HG03575 (cell line): ENCODE results near the gene GTPBP4.

Source experiments
- ATAC-seq: cut with Tn5 transposase; IDR thresholded peaks from one replicate; pipeline ENCODE4 v1.9.1; 2021; ENCODE audit not compliant: unreplicated experiment, insufficient number of reproducible peaks, low FRiP score; ENCODE audit errors: extremely low read depth

The GTPBP4 gene

DNA sequence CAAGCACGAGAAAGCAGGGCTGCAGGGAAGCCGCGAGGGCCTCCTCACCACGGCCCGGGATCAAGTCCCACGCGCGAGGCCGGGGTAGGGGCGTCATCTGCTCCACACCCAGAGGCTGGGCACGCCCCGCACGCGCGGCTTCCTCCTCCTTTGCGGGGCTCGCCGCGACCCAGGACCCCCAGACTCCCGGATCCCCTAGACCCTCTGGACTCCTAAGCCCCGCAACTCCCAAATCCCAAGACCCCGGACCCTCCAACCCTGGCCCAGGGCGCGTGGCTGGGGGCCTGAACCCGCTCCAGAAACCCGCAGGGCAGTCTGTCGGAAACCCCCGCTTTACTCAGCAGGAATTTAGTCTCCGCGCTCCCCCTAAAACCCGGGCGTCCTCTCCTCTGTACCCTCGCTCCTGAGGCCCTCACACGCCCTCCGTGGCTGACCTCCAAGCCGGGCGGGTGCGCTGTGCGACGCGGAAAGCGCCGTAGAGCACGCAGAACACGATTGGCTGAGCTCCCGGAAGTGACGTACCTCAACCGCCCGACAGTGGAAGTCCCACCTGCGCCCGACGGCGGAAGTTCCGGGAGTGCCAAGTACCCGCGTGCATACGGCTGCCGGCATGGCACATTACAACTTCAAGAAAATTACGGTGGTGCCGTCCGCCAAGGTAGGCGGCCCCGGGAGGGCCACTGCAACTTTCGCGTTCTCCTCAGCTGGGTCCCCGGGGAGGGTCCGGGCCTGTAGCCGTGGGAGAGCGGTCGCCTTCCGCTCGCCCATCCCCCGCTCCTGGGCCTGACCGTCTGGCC is at the start of gene GTPBP4:
Gene GTPBP4, plus strand, starts transcription at position 565 of the 797 bp plus-strand sequence. Its CDS starts 46 bp downstream, at position 611.
- peak; percentile 94 for ATAC-seq

DNA sequence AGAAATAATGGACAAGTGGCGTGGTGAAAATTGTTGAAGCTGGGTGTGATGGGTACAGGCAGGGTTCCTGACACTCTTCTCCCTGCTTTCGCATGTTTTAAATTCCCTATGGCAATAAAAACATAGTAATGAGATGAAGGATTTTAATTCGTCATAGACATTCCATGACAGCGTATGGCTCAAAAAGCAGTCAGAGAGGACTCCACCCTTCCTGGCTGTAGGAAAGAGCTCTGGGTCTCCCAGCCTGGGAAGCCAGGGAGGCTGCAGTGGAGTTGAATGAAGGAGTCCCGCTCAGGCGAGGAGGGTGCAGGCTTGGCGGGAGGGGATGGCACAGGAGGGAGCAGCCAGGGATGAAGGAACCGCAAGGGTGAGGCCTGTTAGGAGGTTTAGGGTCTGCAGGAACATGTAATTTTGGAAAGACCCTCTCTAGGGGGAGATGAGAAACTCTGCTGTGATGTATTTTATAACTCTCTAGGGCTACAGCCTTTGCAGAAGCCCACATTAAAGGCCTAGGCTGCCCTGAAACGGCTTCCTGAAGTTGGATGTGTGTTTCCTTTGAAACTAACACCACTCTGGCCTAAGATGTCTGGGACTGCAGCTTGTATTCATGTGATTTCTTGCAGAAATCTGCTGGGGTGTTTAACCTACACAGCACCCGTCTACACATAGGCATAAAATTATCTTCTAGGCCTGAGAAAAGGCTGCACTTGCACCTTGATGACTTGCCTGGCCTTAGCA is 49.1 kb upstream of the GTPBP4 start:
- no peak for ATAC-seq

DNA sequence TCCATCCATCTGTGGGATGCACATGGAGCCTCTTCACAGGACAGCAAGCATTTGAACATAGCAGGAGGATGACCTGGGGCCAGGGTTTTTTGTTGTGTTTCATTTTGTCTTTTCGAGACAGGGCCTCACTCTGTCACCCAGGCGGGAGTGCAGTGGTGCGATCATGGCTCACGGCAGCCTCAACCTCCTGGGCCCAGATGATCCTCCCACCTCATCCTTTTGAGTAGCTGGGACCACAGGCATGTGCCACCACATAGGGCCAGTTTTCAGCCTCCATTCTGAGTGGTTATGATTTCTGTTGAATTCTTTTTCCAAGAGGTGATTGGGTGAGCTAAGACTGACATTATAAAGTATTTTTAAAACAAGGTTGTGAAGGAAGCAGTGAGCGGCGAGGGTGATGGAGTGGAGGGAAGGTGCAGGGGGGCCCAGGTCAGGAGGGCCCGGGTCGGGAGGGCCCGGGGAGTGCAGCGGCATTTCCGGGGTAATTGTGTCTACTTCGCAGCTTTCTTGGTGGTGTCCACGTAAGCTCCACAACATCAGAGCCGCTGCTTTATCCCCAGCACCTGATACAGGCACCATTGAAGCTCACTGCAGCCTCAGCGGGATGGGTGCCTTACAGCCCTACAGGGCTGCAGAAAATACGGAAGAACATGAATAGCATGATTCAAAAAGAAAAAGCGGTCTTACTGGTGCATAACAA is 44.8 kb upstream of the GTPBP4 start:
- no peak for ATAC-seq

DNA sequence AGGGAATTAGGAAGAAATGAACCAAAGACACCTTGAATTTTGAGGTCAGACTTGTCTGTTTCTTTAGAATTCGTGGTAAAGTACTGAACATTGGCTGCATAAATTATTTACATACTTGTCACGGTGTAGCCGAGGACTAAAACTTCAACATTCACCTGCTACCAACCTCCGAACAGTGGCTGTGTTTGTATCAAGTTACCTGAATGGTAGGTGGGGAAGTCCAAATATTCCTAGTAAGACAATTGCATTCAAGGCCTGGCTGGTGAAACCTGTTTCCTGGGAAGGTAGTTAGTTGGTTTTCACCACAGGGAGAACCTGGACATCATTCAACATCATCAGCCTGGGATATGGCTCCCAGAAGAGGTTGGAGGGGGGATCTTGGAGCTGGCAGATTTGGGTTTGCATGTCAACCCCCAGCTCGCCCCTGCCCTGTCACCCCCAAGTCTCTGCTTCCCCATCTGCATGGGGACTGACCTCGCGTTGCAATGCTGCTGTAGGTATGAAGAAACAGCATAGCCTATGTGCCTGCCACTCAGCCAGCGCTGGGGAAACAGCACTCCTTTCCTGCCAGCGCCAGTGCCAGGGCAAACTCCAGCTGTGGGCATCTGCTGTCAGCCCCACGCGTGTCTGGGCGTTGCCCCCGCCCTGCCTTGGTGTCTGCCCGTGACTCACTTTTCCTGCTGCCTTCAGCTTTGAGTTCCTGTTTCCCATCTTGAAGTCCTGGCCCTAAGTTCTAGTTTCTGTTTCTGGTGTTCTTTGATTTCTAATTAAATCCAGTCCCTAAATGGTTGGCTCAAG is 44.0 kb upstream of the GTPBP4 start:
- no peak for ATAC-seq

DNA sequence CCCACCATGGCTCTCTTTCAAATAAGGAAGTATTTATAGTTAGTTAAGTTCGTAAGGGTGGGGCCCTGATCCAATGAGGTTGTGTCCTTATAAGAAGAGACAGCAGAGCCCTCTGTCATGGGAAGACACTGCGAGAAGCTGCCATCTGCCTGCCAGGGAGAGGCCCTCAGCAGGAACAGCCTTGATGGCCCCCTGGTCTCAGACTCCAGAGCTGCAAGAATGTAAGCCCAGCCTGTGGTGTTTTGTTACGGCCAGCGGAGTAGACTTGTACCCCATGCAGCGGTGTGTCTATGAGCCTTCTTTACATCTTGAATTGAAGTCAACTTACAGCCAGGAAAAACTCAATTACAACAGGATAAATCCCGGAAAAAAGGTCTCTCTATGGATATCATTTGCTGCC is 42.5 kb upstream of the GTPBP4 start:
- ATAC-seq = no peak

DNA sequence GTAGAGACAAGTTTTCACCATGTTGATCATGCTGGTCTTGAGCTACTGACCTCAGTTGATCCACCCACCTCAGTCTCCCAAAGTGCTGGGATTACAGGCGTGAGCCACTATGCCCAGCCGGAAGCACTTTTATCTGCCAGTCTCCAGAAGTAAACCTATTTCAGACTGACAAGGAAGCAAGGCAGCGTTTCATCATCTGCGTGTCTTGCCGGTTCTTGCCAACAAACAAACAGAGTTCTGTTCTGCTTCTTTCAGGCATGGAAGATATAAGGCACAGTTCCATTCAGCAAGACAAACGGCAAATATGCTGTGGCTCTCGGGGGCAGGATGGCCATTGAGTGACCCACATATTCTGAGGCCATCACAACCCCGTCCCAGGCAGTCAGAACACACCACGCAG is 41.2 kb upstream of the GTPBP4 start:
- ATAC-seq = no peak

DNA sequence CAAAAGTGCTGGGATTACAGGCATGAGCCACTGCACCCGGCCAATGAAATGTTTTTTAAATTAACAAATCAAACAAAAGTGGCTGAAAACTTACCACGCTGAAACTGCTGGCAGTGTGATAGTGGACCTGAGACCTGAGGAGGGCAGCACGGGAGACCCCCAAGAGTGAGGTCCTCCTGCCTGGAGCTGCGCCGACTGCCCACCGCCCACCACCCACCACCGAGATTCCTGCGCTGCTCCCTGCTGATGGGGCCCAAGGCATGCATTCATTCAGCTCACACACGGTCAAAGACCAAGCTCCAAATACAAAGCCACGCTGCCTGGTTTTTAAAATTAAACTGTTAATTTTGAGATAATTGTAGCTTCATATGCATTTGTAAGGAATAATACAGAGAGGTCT is 40.4 kb upstream of the GTPBP4 start:
- ATAC-seq = no peak

DNA sequence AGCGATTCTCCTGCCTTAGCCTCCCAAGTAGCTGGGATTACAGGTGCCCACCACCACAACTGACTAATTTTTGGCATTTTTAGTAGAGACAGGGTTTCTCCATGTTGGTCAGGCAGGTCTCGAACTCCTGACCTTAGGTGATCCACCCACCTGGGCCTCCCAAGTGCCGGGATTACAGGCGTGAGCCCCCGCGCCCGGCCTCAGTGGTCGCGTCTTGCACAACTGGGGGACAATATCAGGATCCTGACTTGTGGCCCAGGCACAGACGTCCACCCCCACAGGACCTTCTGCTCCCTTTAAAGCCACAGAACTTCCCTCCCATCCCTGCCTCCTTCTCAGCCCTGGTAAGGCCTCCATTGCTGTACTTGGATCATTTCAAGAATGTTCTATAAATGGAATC is 39.9 kb upstream of the GTPBP4 start:
- no peak for ATAC-seq

DNA sequence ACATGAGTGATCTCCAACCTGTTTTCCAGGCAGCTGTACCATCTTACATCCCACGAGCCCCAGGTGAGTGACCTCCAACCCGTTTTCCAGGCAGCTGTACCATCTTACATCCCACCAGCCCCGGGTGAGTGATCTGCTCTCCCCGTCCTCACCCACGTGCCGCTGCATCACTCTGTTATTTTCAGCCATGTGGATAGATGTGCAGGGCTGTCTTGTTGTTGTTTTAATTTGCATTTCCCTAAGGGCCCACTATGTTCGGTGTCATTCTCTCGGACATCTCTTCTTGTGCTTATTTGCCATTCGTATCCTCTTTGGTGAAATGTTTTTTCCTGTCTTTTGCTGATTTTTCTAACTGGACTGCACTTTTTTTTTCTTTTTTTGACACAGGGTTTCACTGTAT is 38.8 kb upstream of the GTPBP4 start:
- ATAC-seq = no peak

DNA sequence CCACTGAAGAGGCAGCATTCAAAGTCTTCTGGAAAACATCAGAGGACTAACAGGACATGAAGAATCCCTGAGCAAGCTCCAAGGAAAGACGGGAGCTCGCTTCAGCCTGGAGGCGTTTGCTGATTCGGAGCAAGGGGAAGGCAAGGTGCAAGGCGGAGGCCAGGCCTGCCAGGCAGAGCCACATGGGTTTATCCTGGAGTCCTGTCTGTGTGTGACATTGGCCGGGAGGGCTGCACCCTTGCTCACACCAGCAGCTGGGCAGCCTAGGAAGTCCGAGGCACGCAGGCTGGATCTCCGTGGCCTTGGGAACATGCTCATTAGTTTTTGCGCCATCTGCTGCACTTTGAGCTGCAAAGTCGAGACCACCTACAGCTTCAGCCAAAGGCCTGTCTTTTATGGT is 34.4 kb upstream of the GTPBP4 start:
- no peak for ATAC-seq

DNA sequence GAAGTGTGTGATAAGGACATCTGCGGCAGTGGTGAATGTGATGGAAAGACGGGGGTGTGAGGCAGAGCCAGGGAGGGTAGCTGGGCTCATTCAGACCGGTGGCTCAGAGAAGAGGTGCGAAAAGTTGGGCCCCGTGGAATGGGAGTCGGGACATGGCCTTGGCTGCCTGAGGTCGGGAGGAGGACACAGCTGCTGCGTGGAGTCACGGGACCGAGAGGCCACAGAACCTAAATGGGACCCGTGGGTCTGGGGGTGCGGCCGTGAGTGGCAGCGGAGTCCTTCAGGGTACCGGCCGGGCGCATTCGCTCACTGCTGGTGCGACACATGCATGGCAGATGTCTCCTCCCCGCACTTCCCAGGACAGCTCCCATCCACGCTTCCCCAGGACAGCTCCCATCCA is 33.8 kb upstream of the GTPBP4 start:
- ATAC-seq = no peak

DNA sequence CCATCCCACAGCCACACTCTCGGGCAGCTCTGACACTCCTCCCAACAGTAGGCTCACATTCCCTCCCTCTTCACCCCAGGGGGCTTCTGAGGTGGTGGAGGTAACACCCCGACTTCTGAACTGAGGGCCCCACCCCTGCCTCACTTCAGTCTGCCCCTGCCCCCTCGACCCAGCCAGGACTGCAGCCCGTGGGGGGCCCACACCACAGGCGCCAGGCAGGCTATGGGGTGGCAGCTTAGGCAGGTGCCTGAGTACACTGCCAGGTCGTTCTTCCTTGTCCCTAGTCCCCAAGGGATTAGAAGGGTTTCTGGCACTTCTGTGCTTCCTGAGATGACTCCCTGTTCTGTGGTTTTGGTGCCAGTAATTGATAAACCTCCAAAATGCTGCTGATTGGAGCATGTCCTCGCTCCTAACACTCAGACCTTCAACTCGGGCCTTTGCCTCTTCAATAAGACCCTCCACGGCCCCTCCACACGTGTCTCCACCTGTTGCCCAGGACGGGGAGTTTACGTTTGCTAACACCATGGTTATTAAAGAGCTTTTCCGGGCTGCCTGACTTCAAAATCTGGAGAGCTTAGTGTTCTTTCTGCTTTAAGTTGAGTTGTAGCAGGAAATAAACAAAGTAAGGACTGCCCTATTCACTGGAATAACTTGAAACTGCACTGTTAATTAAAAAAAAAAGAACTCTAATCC is 33.0 kb upstream of the GTPBP4 start:
- ATAC-seq = no peak

DNA sequence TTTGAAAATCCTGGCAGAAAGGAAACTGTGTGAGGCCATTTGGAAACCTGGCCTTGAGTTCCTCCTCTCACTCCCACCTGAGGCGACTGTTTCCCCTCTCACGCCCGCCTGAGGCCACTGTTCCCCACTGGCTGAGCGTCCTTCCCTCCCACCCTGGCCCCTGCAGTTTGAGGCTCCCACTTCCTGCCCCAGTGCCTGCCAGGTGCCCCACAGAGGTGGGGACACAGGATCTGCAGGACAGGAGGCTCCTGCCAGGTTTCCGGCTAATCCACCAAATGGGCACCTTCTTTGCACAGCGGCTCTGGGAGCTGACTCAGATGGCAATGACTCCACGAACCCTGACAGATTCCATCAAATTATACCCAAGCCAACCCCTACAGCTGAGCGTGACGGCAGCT is 32.4 kb upstream of the GTPBP4 start:
- no peak for ATAC-seq

DNA sequence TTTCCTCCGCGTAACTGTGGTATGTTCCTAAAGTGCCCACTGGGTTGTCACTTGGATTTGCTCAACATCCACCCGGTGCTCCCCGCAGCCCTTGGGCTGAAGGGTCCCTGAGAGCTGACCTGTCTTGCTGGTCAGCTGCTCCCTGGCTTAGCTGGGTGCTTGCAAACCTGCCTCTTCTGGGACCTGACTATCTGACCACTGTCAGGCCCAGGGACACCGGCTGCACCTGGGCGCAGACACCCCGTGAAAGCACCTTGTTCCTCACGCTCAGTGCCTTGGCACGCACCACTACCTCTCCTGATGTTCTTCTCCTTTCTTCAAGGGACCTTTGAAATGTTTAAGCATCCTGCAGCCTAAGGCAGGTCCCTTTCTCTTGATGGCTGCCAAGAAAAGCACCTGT is 30.1 kb upstream of the GTPBP4 start:
- no peak for ATAC-seq

DNA sequence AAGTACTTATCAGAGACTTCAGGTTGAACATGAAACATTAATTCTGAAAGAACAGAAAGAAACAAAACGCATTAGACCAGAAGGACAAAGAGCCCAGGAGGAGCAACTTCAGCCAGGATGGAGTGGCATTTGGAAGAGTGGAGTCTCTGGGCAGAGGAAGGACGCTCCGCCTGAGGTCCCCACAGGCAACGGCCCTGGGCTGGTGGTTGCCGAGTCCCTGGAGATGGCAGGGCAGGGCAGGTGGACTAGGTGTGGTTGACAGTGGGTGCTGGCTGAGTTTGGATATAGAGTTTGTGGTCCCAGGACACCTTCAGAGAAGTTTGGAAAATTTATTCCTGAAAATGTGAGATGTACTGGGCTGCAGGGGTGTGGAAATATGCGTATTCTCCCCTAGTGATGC is 29.4 kb upstream of the GTPBP4 start:
- no peak for ATAC-seq

DNA sequence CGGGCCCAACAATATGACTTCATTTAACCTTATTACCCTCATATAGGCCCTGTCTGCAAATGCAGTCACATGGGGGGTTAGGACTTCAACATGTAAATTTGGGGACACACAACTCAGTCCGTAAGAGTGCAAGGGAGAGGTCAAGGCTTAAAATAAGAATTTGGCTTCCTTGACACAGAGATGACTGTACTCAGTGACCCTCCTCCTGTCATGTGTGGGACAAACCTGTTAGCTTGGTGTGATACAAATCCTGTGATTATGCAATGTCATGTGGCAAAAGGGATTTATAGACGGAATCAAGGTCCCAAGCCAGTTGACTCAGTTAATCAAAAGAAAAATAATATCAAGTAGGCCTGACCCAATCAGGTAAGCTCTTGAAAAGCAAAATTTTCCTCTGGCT is 25.9 kb upstream of the GTPBP4 start:
- no peak for ATAC-seq

DNA sequence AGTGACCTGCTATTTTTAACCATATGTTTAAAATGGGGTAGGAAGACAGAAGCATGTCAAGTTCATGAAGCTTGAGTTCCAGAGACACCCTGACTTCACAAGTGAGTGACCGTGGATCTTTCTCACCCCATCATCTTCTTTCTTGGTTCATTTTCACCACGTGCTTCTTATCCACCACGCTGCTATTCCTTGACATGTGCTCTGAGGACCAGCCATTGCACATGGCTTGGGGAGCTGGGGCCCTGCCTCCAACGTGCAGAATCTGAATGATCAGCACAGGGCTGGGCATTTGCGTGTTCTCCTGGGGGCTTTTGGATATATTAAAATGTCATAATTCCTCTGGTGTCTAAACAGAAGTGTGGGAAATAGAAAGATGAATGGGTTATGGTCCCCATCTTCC is 25.0 kb upstream of the GTPBP4 start:
- ATAC-seq = no peak

DNA sequence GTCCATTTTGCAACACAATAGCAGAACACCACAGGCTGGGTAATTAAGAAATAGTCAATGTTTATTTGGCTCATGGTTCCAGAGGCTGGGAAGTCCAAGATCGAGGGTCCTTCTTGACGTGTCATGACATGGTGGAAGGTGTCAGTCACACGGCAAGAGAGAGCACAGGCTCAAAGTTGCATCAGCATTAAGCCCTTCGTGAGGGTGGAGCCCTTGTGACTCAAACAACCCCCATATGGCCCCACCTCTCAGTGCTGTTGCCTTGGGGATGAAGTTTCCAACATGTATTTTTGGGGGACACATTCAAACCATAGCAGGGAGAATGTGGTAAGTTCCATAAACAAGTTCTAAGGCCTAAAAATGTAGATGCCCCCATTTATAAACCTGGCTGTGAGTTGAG is 24.6 kb upstream of the GTPBP4 start:
- no peak for ATAC-seq
